Hematopoietic multipotent progenitor cell treated with erythropoietin and hydrocortisone succinate and interleukin-3 and kit ligand, for 6 days (in vitro differentiated cells): ENCODE results near the gene ZNF574.

Experiments used
- DNase-seq: peaks from one replicate; pipeline ENCODE4 v3.0.0-alpha.2; 2015

The ZNF574 gene

GRCh38 chr19:42060117-42060516 is 15.8 kb upstream of the ZNF574 start:
- no peak for DNase-seq

- DNase-seq = no peak
These were observed 13.6 kb upstream of the ZNF574 start for GRCh38 chr19:42062381-42062780.

- DNase-seq = no peak
These were observed 11.5 kb upstream of the ZNF574 start for GRCh38 chr19:42064432-42064831.

GRCh38 chr19:42065051-42065450 is 10.9 kb upstream of the ZNF574 start:
- no peak for DNase-seq

- no peak for DNase-seq
These were observed 10.5 kb upstream of the ZNF574 start for GRCh38 chr19:42065511-42065910.

- peak; percentile 36 for DNase-seq
These were observed 9.8 kb upstream of the ZNF574 start for GRCh38 chr19:42066075-42066754.

- no peak for DNase-seq
These were observed 8.6 kb upstream of the ZNF574 start for GRCh38 chr19:42067315-42067888.

GRCh38 chr19:42068361-42068755 is 7.6 kb upstream of the ZNF574 start:
- no peak for DNase-seq

- DNase-seq = peak; percentile 45
These were observed 7.0 kb upstream of the ZNF574 start for GRCh38 chr19:42068756-42069571.

GRCh38 chr19:42069619-42070351 is 6.2 kb upstream of the ZNF574 start, which contains the start of gene GRIK5:
Gene GRIK5 (minus strand): TSS chr19:42070206. CDS start chr19:42065770, 4,436 bp downstream.
- peak; percentile 38 for DNase-seq

GRCh38 chr19:42071247-42071646 is 4.7 kb upstream of the ZNF574 start:
- no peak for DNase-seq

GRCh38 chr19:42074513-42075363 is 1.2 kb upstream of the ZNF574 start:
- peak; percentile 53 for DNase-seq

- no peak for DNase-seq
These were observed 676 bp upstream of the ZNF574 start for GRCh38 chr19:42075364-42075615.

- DNase-seq = peak; percentile 58
These were observed 496 bp downstream of the ZNF574 start for GRCh38 chr19:42076380-42076944.

- no peak for DNase-seq
These were observed 2.1 kb downstream of the ZNF574 start for GRCh38 chr19:42078058-42078457.

GRCh38 chr19:42078538-42079275 is 2.7 kb downstream of the ZNF574 start:
- DNase-seq = peak; percentile 26

- DNase-seq = no peak
These were observed 3.3 kb downstream of the ZNF574 start for GRCh38 chr19:42079276-42079669.

GRCh38 chr19:42079886-42080763 is 4.2 kb downstream of the ZNF574 start:
- DNase-seq = no peak

- DNase-seq = no peak
These were observed 4.9 kb downstream of the ZNF574 start for GRCh38 chr19:42080764-42081375.
